CD4-positive, alpha-beta T cell treated with Interleukin-17A for 1 hour (primary cell): Measurements from ENCODE around the gene SMARCD3.

Source experiments
- DNase-seq: peaks from one replicate; pipeline ENCODE4 v3.0.0-alpha.2; 2020

The SMARCD3 gene

DNA sequence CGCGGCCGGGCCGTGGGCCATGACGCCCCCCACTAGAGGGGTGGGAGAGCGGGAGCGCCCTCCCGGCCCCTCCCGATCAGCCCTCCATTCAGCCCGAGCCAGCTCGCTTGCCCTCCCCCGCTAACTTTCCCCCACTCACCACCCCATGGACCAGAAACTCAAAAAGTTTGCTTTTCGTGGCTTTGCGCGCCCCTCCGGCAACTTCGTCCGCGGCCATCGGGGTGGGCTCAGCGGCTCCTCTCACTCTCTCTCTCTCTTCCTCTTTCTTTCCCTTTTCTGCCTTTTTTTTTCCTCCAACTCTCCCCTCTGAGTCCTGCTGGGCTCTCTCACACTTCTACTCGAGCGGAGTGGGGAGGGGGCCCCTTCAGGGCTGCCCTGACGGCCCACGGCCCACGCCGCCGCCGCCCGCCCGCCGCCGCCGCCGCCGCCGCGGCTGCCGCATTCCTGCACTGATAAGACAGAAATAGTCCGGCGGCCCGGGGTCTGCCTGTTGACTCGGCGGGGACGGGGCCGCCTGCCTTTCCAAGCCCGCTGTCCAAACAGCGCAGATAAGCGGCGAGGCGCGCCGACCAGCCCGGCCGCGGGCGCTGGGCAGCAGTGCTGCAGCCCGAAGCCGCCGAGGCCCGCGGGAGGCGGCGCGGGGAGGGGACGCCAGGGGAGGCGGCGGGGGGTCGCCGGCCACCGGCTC lies at the start of gene SMARCD3:
Gene SMARCD3 (minus strand): TSS at position 349 of the 688 bp plus-strand sequence. CDS start 132 bp downstream, at position 217.
- peak; percentile 36 for DNase-seq

GRCh38 chr7:151296202-151296992 lies 47.9 kb upstream of the SMARCD3 start:
- no peak for DNase-seq

- no peak for DNase-seq
Observed at GRCh38 chr7:151292850-151293249, 44.4 kb upstream of the SMARCD3 start.

GRCh38 chr7:151291206-151291605 lies 42.7 kb upstream of the SMARCD3 start:
- DNase-seq: no peak

- DNase-seq: no peak
Observed at GRCh38 chr7:151290355-151290760, 41.9 kb upstream of the SMARCD3 start.

GRCh38 chr7:151289891-151290290 lies 41.4 kb upstream of the SMARCD3 start:
- no peak for DNase-seq

DNA sequence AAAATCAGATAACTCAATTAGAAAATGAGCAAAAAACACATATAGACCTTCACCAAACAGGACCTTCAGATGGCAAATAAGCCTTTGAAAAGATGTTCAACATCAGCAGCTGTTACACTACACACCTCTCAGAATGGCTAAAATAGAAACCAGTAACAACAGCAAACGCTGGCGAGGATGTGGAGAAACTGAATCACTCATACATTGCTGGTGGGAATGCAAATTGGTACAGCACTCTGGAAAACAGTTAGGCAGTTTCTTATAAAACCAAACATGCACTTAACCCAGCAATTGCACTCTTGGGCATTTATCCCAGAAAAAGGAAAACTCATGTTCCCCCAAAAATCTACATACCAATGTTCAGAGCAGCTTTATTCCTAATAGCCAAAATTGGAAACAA lies 37.7 kb upstream of the SMARCD3 start:
- no peak for DNase-seq

DNA sequence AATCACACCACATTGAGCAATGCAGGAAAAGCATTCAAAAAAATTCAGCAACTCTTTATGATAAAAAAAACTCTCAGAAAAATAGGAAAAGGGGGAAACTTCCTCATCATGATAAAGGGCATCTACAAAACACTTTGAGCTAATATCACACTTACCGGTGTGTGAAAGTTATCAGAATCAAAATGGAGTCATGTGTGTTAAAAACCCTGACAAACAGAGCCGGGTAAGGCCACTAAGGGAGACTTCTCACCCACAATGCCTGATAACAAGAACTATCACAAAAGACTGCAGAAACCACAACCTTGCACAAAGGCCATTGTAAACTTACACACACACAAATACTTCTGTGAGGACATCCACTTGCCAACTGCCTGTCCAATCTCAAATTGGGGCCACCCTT lies 34.8 kb upstream of the SMARCD3 start:
- no peak for DNase-seq

DNA sequence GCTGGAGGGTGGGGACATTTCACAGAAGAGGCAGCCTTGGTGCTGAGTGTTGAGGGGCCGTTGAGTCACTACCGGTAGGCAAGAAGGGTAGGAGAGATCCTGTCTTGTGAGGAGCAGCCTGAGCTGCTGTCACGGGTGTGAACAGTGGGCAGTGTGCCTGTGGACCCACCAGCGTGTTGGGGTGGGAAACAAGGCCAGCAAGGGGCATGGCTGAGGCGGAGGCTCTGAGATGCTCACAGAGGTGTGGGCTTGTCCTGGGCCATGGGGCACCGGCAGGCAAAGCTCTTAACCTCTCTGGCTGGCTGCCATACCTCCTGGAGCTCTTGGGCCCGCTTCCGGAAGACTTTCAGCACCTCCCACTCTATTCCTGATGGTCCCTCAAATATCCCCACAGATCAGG lies 33.6 kb upstream of the SMARCD3 start:
- no peak for DNase-seq

DNA sequence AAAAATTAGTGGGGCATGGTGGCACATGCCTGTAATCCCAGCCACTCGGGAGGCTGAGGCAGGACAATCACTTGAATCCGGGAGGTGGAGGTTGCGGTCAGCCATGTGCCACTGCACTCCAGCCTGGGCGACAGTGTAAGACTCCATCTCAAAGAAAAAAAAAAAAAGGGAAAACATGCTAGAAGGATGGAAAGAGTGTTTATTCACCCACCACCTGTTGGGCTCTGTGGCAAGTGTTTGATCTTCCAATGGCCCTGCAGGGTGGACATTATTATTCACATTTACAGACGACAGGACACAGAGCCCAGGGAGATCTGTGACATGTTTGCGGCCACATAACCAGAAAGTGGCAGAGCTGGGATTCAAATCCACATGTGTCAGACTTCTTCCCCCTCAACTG lies 33.2 kb upstream of the SMARCD3 start:
- DNase-seq: no peak

GRCh38 chr7:151280388-151281019 lies 32.0 kb upstream of the SMARCD3 start:
- no peak for DNase-seq

GRCh38 chr7:151279868-151280267 lies 31.4 kb upstream of the SMARCD3 start:
- no peak for DNase-seq

- DNase-seq: no peak
Observed at GRCh38 chr7:151278949-151279348, 30.5 kb upstream of the SMARCD3 start.

DNA sequence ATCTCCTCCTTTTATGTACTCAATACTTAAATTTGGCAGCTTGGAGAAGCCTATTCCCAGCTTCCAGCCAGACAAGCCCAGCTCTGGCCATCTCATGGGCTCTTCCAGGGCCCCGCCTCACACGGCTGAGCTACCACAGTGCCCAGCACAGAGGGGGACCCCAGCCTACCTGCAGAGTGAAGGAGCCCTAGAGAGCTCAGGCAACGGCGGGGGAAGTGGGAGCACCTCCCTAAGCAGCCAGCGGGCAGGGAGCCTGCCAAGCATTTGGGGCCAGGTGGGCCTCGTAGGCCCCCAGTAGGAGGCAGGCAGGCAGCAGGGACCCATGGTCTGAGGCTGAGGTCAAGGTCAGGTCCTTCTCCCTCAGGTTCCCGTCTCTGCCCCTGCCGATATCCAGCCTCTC lies 29.1 kb upstream of the SMARCD3 start:
- DNase-seq: no peak

- peak; percentile 58 for DNase-seq
Observed at GRCh38 chr7:151276666-151277590, 28.4 kb upstream of the SMARCD3 start.

GRCh38 chr7:151275813-151276577 lies 27.5 kb upstream of the SMARCD3 start:
- DNase-seq: peak; percentile 16

DNA sequence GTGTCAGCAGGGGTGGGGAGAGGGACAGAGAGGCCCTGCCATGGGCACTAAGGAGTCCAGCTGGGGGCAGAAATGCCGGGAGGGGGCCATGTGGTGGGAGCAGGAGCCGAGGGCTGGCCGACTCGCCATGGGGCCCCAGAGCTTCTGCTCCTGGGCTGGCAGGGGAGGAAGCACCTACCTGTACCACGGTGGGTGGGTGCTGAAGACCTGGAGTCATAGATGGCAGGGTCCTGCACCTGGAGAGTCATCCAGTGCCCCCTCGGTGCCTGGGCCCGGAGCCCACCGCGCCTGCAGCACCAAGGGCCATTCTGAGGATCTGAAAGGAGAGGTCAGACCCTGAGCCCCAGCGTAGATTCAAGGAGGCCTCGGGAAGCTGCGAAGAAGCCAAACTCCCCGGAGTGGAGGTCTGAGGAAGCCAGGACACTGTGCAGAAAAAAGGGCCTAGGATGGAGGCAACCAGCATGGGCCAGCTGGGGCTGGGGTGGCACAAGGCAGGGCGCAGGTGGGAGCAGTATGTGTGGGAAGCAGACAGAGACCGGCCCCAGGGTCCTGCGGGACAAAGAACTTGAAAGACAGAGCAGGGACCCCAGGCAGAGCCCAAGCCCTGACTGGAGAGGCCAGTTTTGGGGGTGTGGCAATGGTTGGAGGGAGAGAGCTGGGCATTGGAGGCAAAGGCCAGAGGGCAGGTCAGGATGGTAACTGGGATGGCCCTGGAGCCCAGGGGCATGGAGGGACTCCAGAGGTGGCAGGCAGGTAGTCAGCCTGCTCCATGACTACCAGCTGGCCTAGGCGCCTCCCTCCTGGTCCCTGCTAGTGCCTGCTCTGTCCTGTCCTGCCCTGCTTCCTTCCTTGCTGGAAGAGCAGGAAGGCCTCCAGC lies 26.7 kb upstream of the SMARCD3 start:
- no peak for DNase-seq

DNA sequence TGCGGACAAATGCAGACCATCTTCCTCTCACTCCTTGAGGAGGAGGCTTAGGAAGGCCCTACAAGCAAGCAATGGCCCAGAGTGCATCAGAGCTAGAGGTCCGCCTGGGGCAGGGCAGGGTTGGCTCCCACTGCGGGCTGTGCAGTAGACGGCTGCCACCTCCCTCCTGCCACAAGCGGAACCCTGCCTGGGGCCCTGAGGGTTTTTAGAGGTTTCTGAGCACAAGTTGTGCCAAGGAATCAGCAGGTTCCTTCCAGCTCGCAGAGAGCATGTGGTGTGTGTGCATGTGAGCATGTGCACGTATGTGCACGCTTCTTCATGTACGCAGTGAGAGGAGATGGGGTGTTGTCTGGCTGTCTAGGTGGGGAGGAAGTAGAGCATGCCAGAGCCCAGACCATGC lies 25.9 kb upstream of the SMARCD3 start:
- no peak for DNase-seq

- DNase-seq: no peak
Observed at GRCh38 chr7:151273651-151274390, 25.3 kb upstream of the SMARCD3 start.

GRCh38 chr7:151272877-151273276 lies 24.4 kb upstream of the SMARCD3 start:
- DNase-seq: no peak
